IMR-90 (cell line): ENCODE measurements around the gene NPNT. TPM values are rescaled to one million over a fixed set of nuclear protein-coding genes. Genes with fewer than 3 reads are reported as not detected.

Experiments
- ATAC-seq: fragments of 200-7000 bp; cut with Tn5 transposase; 2 replicates; pipeline ENCODE4 v1.9.1; 2020; ENCODE audit warnings: low read depth, mild to moderate bottlenecking, moderate library complexity
- BruUV-seq: library from RNA; stranded (reverse); fragments of 400-500 nt; replicated peaks from 2 replicates; lab custom pipeline; 2021; lab: Mats Ljungman, UMichigan
- CTCF ChIA-PET: fragments of 300-600 bp; formaldehyde crosslinking; extraction: SDS; loops from one replicate; lab custom pipeline; 2021; ENCODE audit warnings: antibody characterized with exemption; lab: Yijun Ruan, JAX
- POLR2A ChIA-PET: fragments of 300-600 bp; sonication (Branson Sonifier 250); formaldehyde crosslinking; loops from one replicate; lab custom pipeline; 2022; ENCODE audit warnings: antibody characterized with exemption; ENCODE audit not compliant: unreplicated experiment; lab: Charles Lee
- DNase-seq: peaks from one replicate; pipeline ENCODE4 v3.0.0; 2013
- H2AFZ ChIP-seq: replicated peaks from 2 replicates; pipeline ENCODE3; 2013; ENCODE audit warnings: low read length, mild to moderate bottlenecking; ENCODE audit not compliant: poor library complexity
- H2AK5ac ChIP-seq: 2 replicates; pipeline ENCODE4 v1.6.1; 2013; ENCODE audit warnings: low read depth, low read length, inconsistent platforms
- H2AK9ac ChIP-seq: replicated peaks from 2 replicates; pipeline ENCODE3; 2013; ENCODE audit warnings: mild to moderate bottlenecking, low read depth, low read length, moderate library complexity; ENCODE audit not compliant: poor library complexity
- H2BK120ac ChIP-seq: 2 replicates; pipeline ENCODE4 v1.6.1; 2013; ENCODE audit warnings: low read depth, low read length, inconsistent platforms
- H2BK15ac ChIP-seq: 3 replicates; pipeline ENCODE4 v1.6.1; 2013; ENCODE audit warnings: low read depth, low read length, inconsistent platforms
- H2BK20ac ChIP-seq: 2 replicates; pipeline ENCODE4 v1.6.1; 2013; ENCODE audit warnings: low read depth, mild to moderate bottlenecking, inconsistent platforms, low read length, moderate library complexity
- H2BK5ac ChIP-seq: 2 replicates; pipeline ENCODE4 v1.6.1; 2013; ENCODE audit warnings: mild to moderate bottlenecking, low read depth, low read length, inconsistent platforms; ENCODE audit not compliant: poor library complexity, severe bottlenecking
- H3K14ac ChIP-seq: replicated peaks from 2 replicates; pipeline ENCODE4 v1.6.1; 2013; ENCODE audit warnings: low read depth, low read length, inconsistent platforms
- H3K18ac ChIP-seq: 2 replicates; pipeline ENCODE4 v1.6.1; 2013; ENCODE audit warnings: low read depth, low read length, control low read depth
- H3K23ac ChIP-seq: 2 replicates; pipeline ENCODE4 v1.6.1; 2013; ENCODE audit warnings: low read depth, low read length, inconsistent platforms
- H3K27ac ChIP-seq: 2 replicates; pipeline ENCODE4 v1.5.1; 2013; ENCODE audit warnings: mild to moderate bottlenecking, control low read depth, low read length; ENCODE audit not compliant: insufficient read depth
- H3K27me3 ChIP-seq: 2 replicates; pipeline ENCODE4 v1.6.1; 2013; ENCODE audit warnings: low read length; ENCODE audit not compliant: control insufficient read depth, insufficient read depth
- H3K36me3 ChIP-seq: 2 replicates; pipeline ENCODE4 v1.6.1; 2013; ENCODE audit warnings: low read length, mixed read lengths; ENCODE audit not compliant: control insufficient read depth, insufficient read depth
- H3K4ac ChIP-seq: 2 replicates; pipeline ENCODE4 v1.6.1; 2013; ENCODE audit warnings: low read depth, low read length, inconsistent platforms
- H3K4me1 ChIP-seq: 2 replicates; pipeline ENCODE4 v1.6.1; 2013; ENCODE audit warnings: low read length, mixed read lengths; ENCODE audit not compliant: control insufficient read depth, insufficient read depth
- H3K4me2 ChIP-seq: 2 replicates; pipeline ENCODE4 v1.6.1; 2013; ENCODE audit warnings: low read depth, mild to moderate bottlenecking, control low read depth, low read length, moderate library complexity
- H3K4me3 ChIP-seq: 2 replicates; pipeline ENCODE4 v1.5.1; 2013; ENCODE audit warnings: low read depth, mild to moderate bottlenecking, control low read depth, low read length, moderate library complexity; ENCODE audit not compliant: insufficient read depth
- H3K56ac ChIP-seq: 2 replicates; pipeline ENCODE4 v1.6.1; 2013; ENCODE audit warnings: low read length, inconsistent platforms; ENCODE audit not compliant: insufficient read depth; ENCODE audit errors: extremely low read depth
- H3K79me1 ChIP-seq, 2 experiments: 2 replicates each; pipeline ENCODE4 v1.6.1; 2013; ENCODE audit warnings: low read length in 2 of 2, inconsistent platforms in 1 of 2, low read depth in 1 of 2
- H3K9ac ChIP-seq: 2 replicates; pipeline ENCODE4 v1.6.1; 2013; ENCODE audit warnings: low read depth, low read length, control low read depth
- H3K9me1 ChIP-seq: 2 replicates; pipeline ENCODE4 v1.6.1; 2013; ENCODE audit warnings: low read length, inconsistent platforms; ENCODE audit not compliant: insufficient read depth
- H3K9me3 ChIP-seq: 2 replicates; pipeline ENCODE4 v1.6.1; 2013; ENCODE audit warnings: low read length; ENCODE audit not compliant: control insufficient read depth, insufficient read depth
- H4K20me1 ChIP-seq: 2 replicates; pipeline ENCODE4 v1.6.1; 2013; ENCODE audit warnings: low read length, inconsistent platforms; ENCODE audit not compliant: insufficient read depth
- H4K5ac ChIP-seq: 2 replicates; pipeline ENCODE4 v1.6.1; 2013; ENCODE audit warnings: mild to moderate bottlenecking, low read depth, low read length, control low read depth
- H4K8ac ChIP-seq, 2 experiments: 2 replicates each; pipeline ENCODE4 v1.6.1; 2013; ENCODE audit warnings: low read depth in 2 of 2, low read length in 2 of 2, control low read depth in 1 of 2, inconsistent platforms in 1 of 2
- H4K91ac ChIP-seq: 2 replicates; pipeline ENCODE4 v1.6.1; 2013; ENCODE audit warnings: low read depth, low read length, inconsistent platforms; ENCODE audit not compliant: insufficient read depth
- BHLHE40 ChIP-seq: fragments of 150-350 bp; IDR thresholded peaks from 2 replicates; pipeline ENCODE4 v1.6.1; 2016; ENCODE audit warnings: mild to moderate bottlenecking, low read depth, low read length
- CEBPB ChIP-seq: IDR thresholded peaks from 2 replicates; pipeline ENCODE4 v1.6.1; 2012; ENCODE audit warnings: low read depth, low read length, improper control_type of control experiment
- CHD1 ChIP-seq: IDR thresholded peaks from 2 replicates; pipeline ENCODE4 v1.6.1; 2012; ENCODE audit warnings: low read depth, low read length, improper control_type of control experiment
- FOS ChIP-seq: fragments of 150-350 bp; IDR thresholded peaks from 2 replicates; pipeline ENCODE4 v1.6.1; 2016; ENCODE audit warnings: low read depth, low read length
- MAFK ChIP-seq: IDR thresholded peaks from 2 replicates; pipeline ENCODE4 v1.6.1; 2012; ENCODE audit warnings: low read depth, low read length, improper control_type of control experiment
- MAZ ChIP-seq: IDR thresholded peaks from 2 replicates; pipeline ENCODE4 v1.6.1; 2012; ENCODE audit warnings: low read depth, mild to moderate bottlenecking, low read length, improper control_type of control experiment, moderate library complexity, borderline replicate concordance
- MXI1 ChIP-seq: IDR thresholded peaks from 2 replicates; pipeline ENCODE4 v1.6.1; 2012; ENCODE audit warnings: low read depth, mild to moderate bottlenecking, low read length, moderate library complexity, borderline replicate concordance
- NFE2L2 ChIP-seq: fragments of 150-350 bp; IDR thresholded peaks from 2 replicates; pipeline ENCODE4 v1.6.1; 2016; ENCODE audit warnings: low read depth, mild to moderate bottlenecking, low read length
- POLR2A ChIP-seq: IDR thresholded peaks from 2 replicates; pipeline ENCODE4 v1.6.1; 2012; ENCODE audit warnings: mild to moderate bottlenecking, low read depth, low read length
- RAD21 ChIP-seq: IDR thresholded peaks from 2 replicates; pipeline ENCODE4 v1.6.1; 2012; ENCODE audit warnings: low read length, improper control_type of control experiment
- RCOR1 ChIP-seq: IDR thresholded peaks from 2 replicates; pipeline ENCODE4 v1.6.1; 2012; ENCODE audit warnings: mild to moderate bottlenecking, low read length, improper control_type of control experiment; ENCODE audit not compliant: insufficient replicate concordance
- RFX5 ChIP-seq: IDR thresholded peaks from 2 replicates; pipeline ENCODE4 v1.8.0; 2012; ENCODE audit warnings: low read depth, mild to moderate bottlenecking, low read length, moderate library complexity
- SMC3 ChIP-seq: fragments of 150-350 bp; IDR thresholded peaks from 2 replicates; pipeline ENCODE4 v1.6.1; 2016; ENCODE audit warnings: low read depth, mild to moderate bottlenecking, antibody characterized with exemption, low read length, moderate library complexity
- WGBS, 2 experiments: methylation state at CpG; one replicate each; pipeline versions ENCODE4 v1.1.5 to v1.1.7; 2013; ENCODE audit warnings: missing lambda C conversion rate in 2 of 2; ENCODE audit not compliant: insufficient read length in 1 of 2; ENCODE audit errors: extremely low coverage in 2 of 2; 5-methylcytosine and 5-hydroxymethylcytosine counted together
- dilution Hi-C: fragments of 300-500 bp; cut with HindIII; formaldehyde crosslinking; loops from one replicate; pipeline ENCODE4 v1.14.3; 2018; ENCODE audit warnings: low sequenced_read_pairs; ENCODE audit not compliant: unreplicated experiment
- in situ Hi-C: fragments of 300-500 bp; cut with MboI; formaldehyde crosslinking; loops from 3 replicates; pipeline ENCODE4 v1.14.3; 2019; ENCODE audit warnings: low sequenced_read_pairs, inconsistent platforms, mixed read lengths
- intact Hi-C: fragments of 100-400 bp; cut with micrococcal nuclease; formaldehyde crosslinking; loops from 2 replicates; pipeline ENCODE4 v1.10.0; 2022
- polyA plus RNA-seq, 3 experiments: library from polyadenylated mRNA; depleted of rRNA; stranded (reverse); fragments of >200 nt; gene quantifications; 2 replicates each; pipeline ENCODE4 v1.2.3, GENCODE V29; 2012; ENCODE audit warnings: low replicate concordance in 1 of 3
- total RNA-seq: library from RNA; depleted of rRNA; stranded (reverse); fragments of >200 nt; gene quantifications from 2 replicates; pipeline ENCODE4 v1.2.3, GENCODE V29; 2012
- TF ChIP-seq, protein P1 (sequence below): fragments of 150-350 bp; IDR thresholded peaks from 2 replicates; pipeline ENCODE4 v1.6.1; 2016; ENCODE audit warnings: low read depth, mild to moderate bottlenecking, low read length, moderate library complexity, borderline replicate concordance
- TF ChIP-seq, protein P2 (sequence below): fragments of 150-350 bp; IDR thresholded peaks from 2 replicates; pipeline ENCODE4 v1.6.1; 2017; ENCODE audit warnings: mild to moderate bottlenecking, antibody characterized with exemption, low read length, low read depth
- TF ChIP-seq, protein P3 (sequence below): conservative IDR thresholded peaks from 2 replicates; pipeline ENCODE4 v1.5.1; 2012; ENCODE audit warnings: mild to moderate bottlenecking, low read depth, low read length, improper control_type of control experiment

Gene NPNT
- total and polyA plus RNA-seq, 2 of the 4 experiments (the other 2 are of a cell fraction) = not detected

DNA sequence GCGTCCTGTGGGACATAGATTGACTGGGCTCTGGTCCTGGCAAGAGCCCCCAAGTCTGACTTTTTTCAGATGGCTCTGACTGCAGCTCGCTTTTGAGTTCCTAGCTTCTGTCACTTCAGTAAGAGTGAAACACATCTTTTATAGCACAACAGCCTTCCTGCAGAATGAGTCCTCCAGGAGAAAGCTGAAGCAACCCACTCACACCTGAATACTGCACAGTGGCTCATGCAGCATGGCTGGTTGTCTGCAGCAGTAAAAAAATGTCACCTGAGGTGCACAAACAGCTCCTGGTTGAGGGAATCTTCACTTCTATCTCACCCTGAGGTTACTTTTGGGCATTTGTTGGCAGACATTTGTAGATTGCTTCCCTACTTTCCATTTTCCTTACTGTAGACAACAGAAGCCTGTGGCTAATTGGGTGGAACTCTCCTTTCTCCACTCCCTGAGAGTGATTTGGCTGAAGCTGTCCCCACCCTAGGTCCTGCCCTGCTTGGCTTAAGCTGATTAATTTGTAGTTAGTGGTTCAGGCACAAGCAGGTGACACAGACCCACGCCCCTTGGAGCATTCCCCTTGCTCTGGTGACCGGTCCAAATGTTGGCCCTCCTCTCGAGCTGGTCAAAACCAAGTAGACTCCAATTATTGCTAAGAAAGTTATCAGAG lies 99.7 kb downstream of the NPNT start:
- Histone ChIP-seq H4K20me1 (no peaks in the 10 kb centered on the region), H2AK9ac (no peak overlapping the region), H2AFZ (no peak overlapping the region), H3K4ac (no peak overlapping the region), H4K91ac (no peak overlapping the region), H3K9me1 (no peaks in the 10 kb centered on the region), H3K9ac (no peak overlapping the region), H3K36me3 (no peaks in the 10 kb centered on the region), H2BK120ac (no peak overlapping the region), H3K4me2 (no peak overlapping the region), H3K9me3 (no peaks in the 10 kb centered on the region), H3K56ac (no peak overlapping the region), H3K27ac (no peak overlapping the region), H3K4me1 (no peaks in the 10 kb centered on the region), H3K18ac (no peak overlapping the region), H4K5ac (no peak overlapping the region), H3K14ac (no peak overlapping the region), H3K23ac (no peak overlapping the region), H3K27me3 (peaks cover 2% of the 10 kb centered on the region), H2BK20ac (no peak overlapping the region), H3K4me3 (no peak overlapping the region), H4K8ac (no peak overlapping the region), H2BK5ac (no peak overlapping the region), H3K79me1 (no peaks in the 10 kb centered on the region), H2BK15ac (no peak overlapping the region), H2AK5ac (no peak overlapping the region)
- TF ChIP-seq RFX5 (no peak), MXI1 (no peak), SMC3 (no peak), FOS (no peak), BHLHE40 (no peak), POLR2A (no peak), NFE2L2 (no peak), CEBPB (no peak), RAD21 (no peak), RCOR1 (no peak), MAZ (no peak), CHD1 (no peak), MAFK (no peak)
- TF ChIP-seq, protein P1, sequence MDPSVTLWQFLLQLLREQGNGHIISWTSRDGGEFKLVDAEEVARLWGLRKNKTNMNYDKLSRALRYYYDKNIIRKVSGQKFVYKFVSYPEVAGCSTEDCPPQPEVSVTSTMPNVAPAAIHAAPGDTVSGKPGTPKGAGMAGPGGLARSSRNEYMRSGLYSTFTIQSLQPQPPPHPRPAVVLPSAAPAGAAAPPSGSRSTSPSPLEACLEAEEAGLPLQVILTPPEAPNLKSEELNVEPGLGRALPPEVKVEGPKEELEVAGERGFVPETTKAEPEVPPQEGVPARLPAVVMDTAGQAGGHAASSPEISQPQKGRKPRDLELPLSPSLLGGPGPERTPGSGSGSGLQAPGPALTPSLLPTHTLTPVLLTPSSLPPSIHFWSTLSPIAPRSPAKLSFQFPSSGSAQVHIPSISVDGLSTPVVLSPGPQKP = no peak
- TF ChIP-seq, protein P2, sequence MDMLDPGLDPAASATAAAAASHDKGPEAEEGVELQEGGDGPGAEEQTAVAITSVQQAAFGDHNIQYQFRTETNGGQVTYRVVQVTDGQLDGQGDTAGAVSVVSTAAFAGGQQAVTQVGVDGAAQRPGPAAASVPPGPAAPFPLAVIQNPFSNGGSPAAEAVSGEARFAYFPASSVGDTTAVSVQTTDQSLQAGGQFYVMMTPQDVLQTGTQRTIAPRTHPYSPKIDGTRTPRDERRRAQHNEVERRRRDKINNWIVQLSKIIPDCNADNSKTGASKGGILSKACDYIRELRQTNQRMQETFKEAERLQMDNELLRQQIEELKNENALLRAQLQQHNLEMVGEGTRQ = no peak
- TF ChIP-seq, protein P3, sequence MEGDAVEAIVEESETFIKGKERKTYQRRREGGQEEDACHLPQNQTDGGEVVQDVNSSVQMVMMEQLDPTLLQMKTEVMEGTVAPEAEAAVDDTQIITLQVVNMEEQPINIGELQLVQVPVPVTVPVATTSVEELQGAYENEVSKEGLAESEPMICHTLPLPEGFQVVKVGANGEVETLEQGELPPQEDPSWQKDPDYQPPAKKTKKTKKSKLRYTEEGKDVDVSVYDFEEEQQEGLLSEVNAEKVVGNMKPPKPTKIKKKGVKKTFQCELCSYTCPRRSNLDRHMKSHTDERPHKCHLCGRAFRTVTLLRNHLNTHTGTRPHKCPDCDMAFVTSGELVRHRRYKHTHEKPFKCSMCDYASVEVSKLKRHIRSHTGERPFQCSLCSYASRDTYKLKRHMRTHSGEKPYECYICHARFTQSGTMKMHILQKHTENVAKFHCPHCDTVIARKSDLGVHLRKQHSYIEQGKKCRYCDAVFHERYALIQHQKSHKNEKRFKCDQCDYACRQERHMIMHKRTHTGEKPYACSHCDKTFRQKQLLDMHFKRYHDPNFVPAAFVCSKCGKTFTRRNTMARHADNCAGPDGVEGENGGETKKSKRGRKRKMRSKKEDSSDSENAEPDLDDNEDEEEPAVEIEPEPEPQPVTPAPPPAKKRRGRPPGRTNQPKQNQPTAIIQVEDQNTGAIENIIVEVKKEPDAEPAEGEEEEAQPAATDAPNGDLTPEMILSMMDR = no peak
- POLR2A ChIA-PET = no interaction called here
- in situ Hi-C loops = no loop called here
- dilution Hi-C loops = no loop called here
- ATAC-seq = no peak
- no TSS peak for BruUV-seq
- intact Hi-C loops = no loop called here
- DNase-seq = no peak
- no CpG with 5 or more reads among the region's 5 CpGs for WGBS, 2 experiments
- CTCF ChIA-PET = interaction anchor here (0.7 kb wide), 1 partner anchor 936 kb away, joined by 3 read pairs; no protein-coding TSS in a partner anchor
